ENCODE measurements around the gene ZSWIM1.

DNA sequence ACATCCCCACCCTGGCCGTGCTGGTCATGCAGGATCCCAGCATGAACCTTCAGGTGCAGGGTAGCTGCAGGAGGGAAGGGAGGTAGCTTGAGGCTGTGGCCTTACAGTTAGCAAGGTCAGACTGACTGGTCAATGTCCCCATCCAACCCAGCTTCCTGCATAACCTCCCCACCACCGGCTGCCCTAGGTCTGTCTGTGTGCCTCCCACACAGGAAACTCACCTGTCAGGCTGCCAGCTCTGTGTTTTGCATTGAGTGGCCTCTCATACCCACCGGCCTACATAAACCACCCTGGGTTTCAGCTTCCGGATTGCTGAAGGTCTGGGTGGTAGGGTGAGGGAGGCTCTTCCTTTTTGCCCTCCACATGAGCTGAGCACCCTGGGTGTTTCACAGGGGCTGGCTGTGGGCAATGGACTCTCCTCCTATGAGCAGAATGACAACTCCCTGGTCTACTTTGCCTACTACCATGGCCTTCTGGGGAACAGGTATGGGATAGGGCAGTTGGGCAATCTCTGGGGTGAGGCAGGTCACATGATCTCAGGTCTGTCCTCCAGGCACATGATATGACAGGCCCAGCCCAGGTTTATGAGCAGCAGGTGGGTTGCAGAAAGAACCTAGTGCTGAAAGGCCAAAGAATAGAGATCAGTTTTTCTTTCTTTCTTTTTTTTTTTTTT lies 11.9 kb downstream of the ZSWIM1 start:
- TF ChIP-seq, protein P1, sequence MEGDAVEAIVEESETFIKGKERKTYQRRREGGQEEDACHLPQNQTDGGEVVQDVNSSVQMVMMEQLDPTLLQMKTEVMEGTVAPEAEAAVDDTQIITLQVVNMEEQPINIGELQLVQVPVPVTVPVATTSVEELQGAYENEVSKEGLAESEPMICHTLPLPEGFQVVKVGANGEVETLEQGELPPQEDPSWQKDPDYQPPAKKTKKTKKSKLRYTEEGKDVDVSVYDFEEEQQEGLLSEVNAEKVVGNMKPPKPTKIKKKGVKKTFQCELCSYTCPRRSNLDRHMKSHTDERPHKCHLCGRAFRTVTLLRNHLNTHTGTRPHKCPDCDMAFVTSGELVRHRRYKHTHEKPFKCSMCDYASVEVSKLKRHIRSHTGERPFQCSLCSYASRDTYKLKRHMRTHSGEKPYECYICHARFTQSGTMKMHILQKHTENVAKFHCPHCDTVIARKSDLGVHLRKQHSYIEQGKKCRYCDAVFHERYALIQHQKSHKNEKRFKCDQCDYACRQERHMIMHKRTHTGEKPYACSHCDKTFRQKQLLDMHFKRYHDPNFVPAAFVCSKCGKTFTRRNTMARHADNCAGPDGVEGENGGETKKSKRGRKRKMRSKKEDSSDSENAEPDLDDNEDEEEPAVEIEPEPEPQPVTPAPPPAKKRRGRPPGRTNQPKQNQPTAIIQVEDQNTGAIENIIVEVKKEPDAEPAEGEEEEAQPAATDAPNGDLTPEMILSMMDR (IDR thresholded peaks at IDR 0.05), result no peak
- no peak for TF ChIP-seq POLR2A (IDR thresholded peaks at IDR 0.05)
